Heart right ventricle (tissue), 16 donors: Measurements from ENCODE around the gene CGNL1. TPM values are rescaled to one million over a fixed set of nuclear protein-coding genes. Genes with fewer than 3 reads are reported as not detected.

Source experiments
- ATAC-seq, 8 donors: fragments of 200-7000 bp; cut with Tn5 transposase; one replicate each; pipeline ENCODE4 v1.9.1; 2020; ENCODE audit warnings: mild to moderate bottlenecking in 8 of 8, moderate library complexity in 8 of 8, moderate number of reproducible peaks in 1 of 8
- DNase-seq, 2 donors: peaks; one replicate each; pipeline ENCODE4 v3.0.0-alpha.2; 2020
- H3K27ac ChIP-seq, 10 donors: fragments of 200-600 bp; sonication (generic) in 2 of 10; one replicate each; pipeline versions ENCODE4 v1.5.0 to v1.8.0; 2020 to 2022; ENCODE audit warnings: mild to moderate bottlenecking in 3 of 10
- H3K27me3 ChIP-seq, 7 donors: fragments of 200-600 bp; one replicate each; pipeline ENCODE4 v1.8.0; 2021 to 2022; ENCODE audit warnings: mild to moderate bottlenecking in 2 of 7
- H3K36me3 ChIP-seq, 9 donors: fragments of 200-600 bp; sonication (generic) in 1 of 9; one replicate each; pipeline versions ENCODE4 v1.5.0 to v1.8.0; 2020 to 2022; ENCODE audit warnings: mild to moderate bottlenecking in 2 of 9
- H3K4me1 ChIP-seq, 9 donors: fragments of 200-600 bp; sonication (generic) in 1 of 9; one replicate each; pipeline versions ENCODE4 v1.5.0 to v1.8.0; 2020 to 2022; ENCODE audit warnings: mild to moderate bottlenecking in 4 of 9
- H3K4me3 ChIP-seq, 10 donors: fragments of 200-600 bp; sonication (generic) in 2 of 10; one replicate each; pipeline versions ENCODE4 v1.5.0 to v1.8.0; 2020 to 2022; ENCODE audit warnings: mild to moderate bottlenecking in 7 of 10, moderate library complexity in 2 of 10
- H3K9me3 ChIP-seq, 11 donors: fragments of 200-600 bp in 10 of 11; sonication (generic) in 2 of 11; one replicate each; pipeline versions ENCODE4 v1.5.0 to v1.8.0; 2013 to 2022; ENCODE audit warnings: mild to moderate bottlenecking in 2 of 11, control low read depth in 1 of 11, moderate library complexity in 1 of 11
- WGBS, 2 donors: extraction: QIAGEN DNeasy Blood & Tissue Kit; methylation state at CpG; one replicate each; pipeline ENCODE4 v1.1.7; 2013; ENCODE audit warnings: inconsistent platforms in 1 of 2; 5-methylcytosine and 5-hydroxymethylcytosine counted together
- intact Hi-C, 10 donors: fragments of 100-400 bp; cut with DNase I; formaldehyde crosslinking; loops; one replicate each; pipeline versions ENCODE4 v1.11.1 to v1.14.2; 2022
- polyA plus RNA-seq, 2 donors: library from polyadenylated mRNA; stranded (reverse); fragments of 200-250 nt; gene quantifications; one replicate each; pipeline ENCODE4 v1.2.3, GENCODE V29; 2013
- total RNA-seq, 10 donors: library from RNA; stranded (reverse); fragmentation: NEBNext Ultra II Directional in 3 of 10; extraction: Animal tissue kit (Norgen Biotek cat#: 25700) in 3 of 10; gene quantifications; one replicate each; pipeline versions ENCODE4 v1.2.1 to v1.2.4, GENCODE V29; 2021 to 2023
- TF ChIP-seq, protein P1 (sequence below), 9 donors: fragments of 200-600 bp; sonication (generic) in 2 of 9; IDR thresholded peaks; one replicate each; pipeline versions ENCODE4 v1.5.0 to v1.8.0; 2021 to 2022; ENCODE audit warnings: antibody characterized with exemption in 9 of 9, mild to moderate bottlenecking in 5 of 9, moderate library complexity in 1 of 9
- donor health status: Arrhythmogenic right ventricular cardiomyopathy.
- donor health status: ischemic (EF 13 %, LVEDD 7.1; RV severe dilation, severe dysfunction).
- donor health status: healthy with polysubstance abuse.
- donor health status: DM: no; HTN: yes; CAD: no.
- donor health status: DM: no; HTN: no; CAD: no.
- donor health status: ischemic (EF 25% LVEDD 6.9; RV normal size, moderate dysfunction).
- donor health status: ischemic (EF 25% LVEDD 5.7; RV mildly dilated, moderate dysfunction).
- donor health status: healthy.
- donor health status: DM: yes; HTN: yes; CAD: no.
- donor health status: Ischemic cardiomyopathy.
- donor health status: ischemic (EF 35%, LVEDD 5.7; RV mildly dilated, moderate dysfunction).
- donor health status: nonischemic (EF 11% LVEDD 7.7; RV severe dilation, severe dysfunction).
- donor health status: DM: yes; HTN: yes; CAD: no.
- donor health status: PGD.
- donor health status: ischemic (EF 29% LVEDD 5.4; RV normal size, mild dysfunction).
- donor health status: nonischemic (EF 23%, LVEDD 6.1; RV moderate dilation, normal function).

Gene CGNL1
- total and polyA plus RNA-seq, 12 donors: 2.7 to 42.9 (median 33.7) TPM

DNA sequence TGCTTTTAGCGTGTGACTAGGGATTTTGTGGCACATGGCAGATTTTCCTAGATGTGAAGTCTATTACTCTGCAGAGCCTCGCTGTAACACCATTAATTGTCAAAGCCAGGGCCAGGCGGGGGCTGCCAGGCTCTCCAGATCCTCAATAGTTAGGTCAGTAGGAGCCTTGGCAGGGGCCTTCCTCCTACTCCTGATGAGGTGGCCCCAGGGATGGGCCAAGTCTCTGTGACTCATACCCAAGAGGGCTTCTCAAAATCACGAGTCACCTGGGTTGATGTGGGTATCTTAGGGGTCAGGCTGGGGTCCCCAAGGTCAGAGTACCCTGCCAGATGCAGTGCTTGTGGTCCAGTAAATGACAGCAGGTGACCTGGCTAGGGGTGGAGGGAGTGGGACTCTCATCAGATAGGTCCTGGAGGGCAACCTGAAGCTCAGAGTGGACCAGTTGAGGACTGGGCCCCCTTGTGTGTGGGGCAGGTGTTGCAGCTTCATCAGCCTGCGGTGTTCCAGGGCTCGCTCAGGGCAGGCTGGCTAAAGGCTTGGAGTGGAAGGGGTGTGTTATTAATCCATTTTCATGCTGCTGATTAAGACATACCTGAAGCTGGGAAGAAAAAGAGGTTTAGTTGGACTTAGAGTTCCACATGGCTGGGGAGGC is 126.9 kb downstream of the CGNL1 start:
- no peak for ATAC-seq
- H3K36me3 ChIP-seq: no peaks in the 10 kb centered on the region
- TF ChIP-seq, protein P1, sequence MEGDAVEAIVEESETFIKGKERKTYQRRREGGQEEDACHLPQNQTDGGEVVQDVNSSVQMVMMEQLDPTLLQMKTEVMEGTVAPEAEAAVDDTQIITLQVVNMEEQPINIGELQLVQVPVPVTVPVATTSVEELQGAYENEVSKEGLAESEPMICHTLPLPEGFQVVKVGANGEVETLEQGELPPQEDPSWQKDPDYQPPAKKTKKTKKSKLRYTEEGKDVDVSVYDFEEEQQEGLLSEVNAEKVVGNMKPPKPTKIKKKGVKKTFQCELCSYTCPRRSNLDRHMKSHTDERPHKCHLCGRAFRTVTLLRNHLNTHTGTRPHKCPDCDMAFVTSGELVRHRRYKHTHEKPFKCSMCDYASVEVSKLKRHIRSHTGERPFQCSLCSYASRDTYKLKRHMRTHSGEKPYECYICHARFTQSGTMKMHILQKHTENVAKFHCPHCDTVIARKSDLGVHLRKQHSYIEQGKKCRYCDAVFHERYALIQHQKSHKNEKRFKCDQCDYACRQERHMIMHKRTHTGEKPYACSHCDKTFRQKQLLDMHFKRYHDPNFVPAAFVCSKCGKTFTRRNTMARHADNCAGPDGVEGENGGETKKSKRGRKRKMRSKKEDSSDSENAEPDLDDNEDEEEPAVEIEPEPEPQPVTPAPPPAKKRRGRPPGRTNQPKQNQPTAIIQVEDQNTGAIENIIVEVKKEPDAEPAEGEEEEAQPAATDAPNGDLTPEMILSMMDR (IDR thresholded peaks at IDR 0.05): peak in 4 of 9 donors; percentile 6 to 15 (median 10)
- WGBS, 2 donors: 93 to 97% methylated on average over 6 of the region's 6 CpGs
- no peaks in the 10 kb centered on the region for H3K27me3 ChIP-seq
- peak overlapping the region in 5 of 10 donors; percentile 22 to 72 (median 46) for H3K27ac ChIP-seq
- peaks cover 4 to 76% (median 40%) of the 10 kb centered on the region in 9 donors for H3K4me1 ChIP-seq
- no peak for DNase-seq
- H3K4me3 ChIP-seq: no peak overlapping the region
- no peaks in the 10 kb centered on the region for H3K9me3 ChIP-seq
- intact Hi-C loops: no loop called here

DNA sequence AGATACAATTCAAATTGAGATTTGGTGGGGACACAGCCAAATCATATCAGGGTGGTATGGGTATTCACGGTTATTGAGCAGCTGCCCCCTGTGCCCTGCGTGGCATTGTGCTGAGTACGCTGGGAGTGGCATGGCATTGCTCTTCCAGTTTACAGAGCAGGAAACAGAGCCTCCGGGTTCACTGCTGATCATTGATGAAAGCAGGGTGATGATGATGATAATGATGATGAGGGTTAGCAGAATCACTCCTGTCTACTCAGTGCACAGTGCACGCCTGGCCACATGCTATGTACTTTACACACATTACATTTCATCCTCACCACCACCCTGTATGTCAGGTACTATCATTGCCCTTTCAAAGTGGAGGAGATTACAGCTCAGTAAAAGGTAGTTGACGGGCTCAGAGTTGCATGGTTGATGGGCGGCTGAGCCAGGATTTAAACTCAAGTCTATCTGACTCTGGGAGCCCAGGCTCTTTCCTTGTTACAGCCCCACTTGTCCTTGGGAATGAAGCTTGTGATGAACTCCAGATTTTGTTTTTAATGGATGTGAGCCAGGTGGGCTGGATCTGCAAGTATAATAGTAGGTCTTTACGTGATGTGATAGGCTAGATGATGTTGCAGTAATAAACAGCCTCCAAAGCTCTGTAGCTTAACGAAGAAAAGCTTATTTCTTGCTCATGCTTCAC is 127.8 kb downstream of the CGNL1 start:
- no peaks in the 10 kb centered on the region for H3K9me3 ChIP-seq
- WGBS, 2 donors: 53 to 69% methylated on average over 9 of the region's 9 CpGs
- ATAC-seq (peak in 2 of 8 donors; percentile 7 to 17), DNase-seq (peak in 1 of 2 donors; percentile 57)
- H3K4me3 ChIP-seq: no peak overlapping the region
- H3K36me3 ChIP-seq: no peaks in the 10 kb centered on the region
- no peaks in the 10 kb centered on the region for H3K27me3 ChIP-seq
- intact Hi-C loops: no loop called here
- TF ChIP-seq, protein P1 (IDR thresholded peaks at IDR 0.05): no peak
- H3K27ac ChIP-seq: peak overlapping the region in 3 of 10 donors; percentile 16 to 26 (median 22)
- peaks cover 4 to 83% (median 40%) of the 10 kb centered on the region in 9 donors for H3K4me1 ChIP-seq

DNA sequence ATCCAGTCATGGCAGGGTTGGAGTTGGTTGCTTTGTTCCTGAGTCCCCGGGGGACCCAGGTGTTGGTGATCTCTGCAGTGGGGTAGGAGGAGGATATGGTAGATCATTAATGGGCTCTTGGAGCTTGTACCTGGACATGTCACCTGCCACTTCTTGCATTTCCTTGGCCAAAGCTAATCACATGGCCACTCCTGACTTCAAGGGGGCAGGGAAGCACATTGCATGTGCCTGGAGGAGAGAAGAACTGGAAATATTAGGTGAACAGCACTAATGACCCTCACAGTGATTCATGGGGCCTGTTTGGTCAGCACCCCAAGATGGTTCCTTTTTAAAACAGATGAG is 128.3 kb downstream of the CGNL1 start:
- TF ChIP-seq, protein P1 (IDR thresholded peaks at IDR 0.05): no peak
- no peak overlapping the region for H3K4me3 ChIP-seq
- no peak for ATAC-seq
- no peak for DNase-seq
- no peaks in the 10 kb centered on the region for H3K27me3 ChIP-seq
- no peaks in the 10 kb centered on the region for H3K9me3 ChIP-seq
- peak overlapping the region in 2 of 10 donors; percentile 22 to 26 for H3K27ac ChIP-seq
- intact Hi-C loops: no loop called here
- H3K4me1 ChIP-seq: peaks cover 4 to 88% (median 43%) of the 10 kb centered on the region in 9 donors
- no peaks in the 10 kb centered on the region for H3K36me3 ChIP-seq
- 74 to 85% methylated on average over 1 of the region's 1 CpG for whole genome bisulfite sequencing, 2 donors

DNA sequence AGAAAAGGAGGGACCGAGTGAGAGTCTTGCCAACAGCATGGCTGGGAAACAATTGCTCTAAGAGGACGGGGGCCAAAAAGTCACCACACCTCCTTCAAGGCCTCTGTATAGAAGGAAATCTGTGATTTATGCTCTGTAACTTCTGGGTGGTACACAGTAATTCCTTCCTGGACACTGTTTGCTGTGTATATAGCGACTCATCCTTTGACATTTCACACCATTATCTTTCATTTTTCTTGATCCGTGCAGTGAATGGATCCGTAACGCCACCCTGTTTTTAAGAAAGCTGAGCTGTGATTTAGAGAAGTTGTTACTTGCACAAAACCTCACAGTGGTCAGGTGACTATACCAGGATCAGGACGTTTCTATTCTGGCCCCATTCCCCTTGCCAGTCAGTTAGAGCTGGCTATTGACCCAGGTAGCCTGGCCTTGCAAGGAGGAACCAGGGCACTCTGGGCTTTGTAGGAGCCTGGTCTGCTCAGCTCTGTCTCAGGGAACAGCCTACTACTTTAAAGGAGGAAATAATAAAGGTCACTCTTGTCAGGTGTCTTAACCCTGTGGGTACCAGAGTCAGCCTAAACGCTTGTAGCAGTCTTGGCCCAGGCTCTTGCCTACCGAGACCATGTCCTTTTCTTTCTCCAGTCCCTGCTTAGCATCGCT is 128.9 kb downstream of the CGNL1 start:
- H3K27me3 ChIP-seq: no peaks in the 10 kb centered on the region
- intact Hi-C loops: no loop called here
- H3K36me3 ChIP-seq: no peaks in the 10 kb centered on the region
- TF ChIP-seq, protein P1 (IDR thresholded peaks at IDR 0.05): no peak
- no peak overlapping the region for H3K4me3 ChIP-seq
- H3K27ac ChIP-seq: peak overlapping the region in 7 of 10 donors; percentile 50 to 81 (median 76)
- H3K9me3 ChIP-seq: no peaks in the 10 kb centered on the region
- H3K4me1 ChIP-seq: peaks cover 4 to 94% (median 49%) of the 10 kb centered on the region in 9 donors
- ATAC-seq (peak in 1 of 8 donors; percentile 19), DNase-seq (no peak)
- WGBS, 2 donors: 79 to 84% methylated on average over 10 of the region's 10 CpGs
